Neural cell (in vitro differentiated cells): ENCODE measurements around the gene TUBB1. TPM values are rescaled to one million over a fixed set of nuclear protein-coding genes. Genes with fewer than 3 reads are reported as not detected.

Experiments
- H2AFZ ChIP-seq: fragments of 200-600, 300-800 bp; sonication (generic), shearing (Covaris generic); 2 replicates; pipeline ENCODE4 v1.6.0; 2014; ENCODE audit warnings: low read depth, mild to moderate bottlenecking, antibody characterized with exemption, low read length, moderate library complexity
- H3F3A ChIP-seq: fragments of 200-600 bp; shearing (Covaris generic); 2 replicates; pipeline ENCODE4 v1.6.1; 2016; ENCODE audit warnings: mild to moderate bottlenecking, moderate library complexity, mixed read lengths, antibody characterized with exemption, low read length; ENCODE audit not compliant: insufficient read depth, poor library complexity, severe bottlenecking
- H3K27ac ChIP-seq: fragments of 200-600, 300-800 bp; sonication (generic), shearing (Covaris generic); 2 replicates; pipeline ENCODE4 v1.5.1; 2014; ENCODE audit warnings: mild to moderate bottlenecking, low read length, moderate library complexity
- H3K27me3 ChIP-seq: fragments of 300-800, 200-600 bp; sonication (generic), shearing (Covaris generic); 2 replicates; pipeline ENCODE4 v1.6.0; 2014; ENCODE audit warnings: mild to moderate bottlenecking, low read depth, low read length, moderate library complexity; ENCODE audit not compliant: insufficient read depth
- H3K36me3 ChIP-seq: fragments of 300-800, 200-600 bp; sonication (generic), shearing (Covaris generic); 2 replicates; pipeline ENCODE4 v1.5.1; 2014; ENCODE audit warnings: mild to moderate bottlenecking, antibody characterized with exemption, low read length, moderate library complexity; ENCODE audit not compliant: insufficient read depth
- H3K4me2 ChIP-seq: fragments of 300-800, 200-600 bp; sonication (generic), shearing (Covaris generic); 2 replicates; pipeline ENCODE4 v1.6.0; 2014; ENCODE audit warnings: mild to moderate bottlenecking, low read length
- H3K4me3 ChIP-seq: fragments of 300-800, 200-600 bp; sonication (generic), shearing (Covaris generic); 2 replicates; pipeline ENCODE4 v1.5.1; 2014; ENCODE audit warnings: mild to moderate bottlenecking, low read length, moderate library complexity
- H3K79me2 ChIP-seq: fragments of 200-600 bp; shearing (Covaris generic); replicated peaks from 2 replicates; pipeline ENCODE4 v1.6.0; 2014; ENCODE audit warnings: mild to moderate bottlenecking, low read length, moderate library complexity; ENCODE audit not compliant: insufficient read depth
- H3K9ac ChIP-seq: fragments of 300-800, 200-600 bp; sonication (generic), shearing (Covaris generic); 2 replicates; pipeline ENCODE4 v1.6.1; 2016; ENCODE audit warnings: mild to moderate bottlenecking, low read length, mixed read lengths
- H3K9me2 ChIP-seq: fragments of 200-600 bp; shearing (Covaris generic); 2 replicates; pipeline ENCODE4 v1.6.1; 2016; ENCODE audit warnings: mild to moderate bottlenecking, low read length, mixed read lengths; ENCODE audit not compliant: insufficient read depth
- H3K9me3 ChIP-seq: fragments of 200-600, 300-800 bp; sonication (generic), shearing (Covaris generic); 2 replicates; pipeline ENCODE4 v1.6.1; 2016; ENCODE audit warnings: mild to moderate bottlenecking, mixed run types, low read length, moderate library complexity, mixed read lengths
- H4K20me1 ChIP-seq: fragments of 200-600 bp; shearing (Covaris generic); 2 replicates; pipeline ENCODE4 v1.6.1; 2016; ENCODE audit warnings: mild to moderate bottlenecking, mixed run types; ENCODE audit not compliant: insufficient read depth
- EP300 ChIP-seq: fragments of 450-650 bp; conservative IDR thresholded peaks from 2 replicates; pipeline ENCODE4 v1.6.1; 2014; ENCODE audit warnings: antibody characterized with exemption, mild to moderate bottlenecking, moderate library complexity; ENCODE audit not compliant: poor library complexity, severe bottlenecking
- EZH2 ChIP-seq: fragments of 200-600, 300-800 bp; shearing (Covaris generic), sonication (generic); IDR thresholded peaks from 2 replicates; pipeline ENCODE4 v1.6.1; 2014; ENCODE audit warnings: antibody characterized with exemption, low read length, borderline replicate concordance, mild to moderate bottlenecking; ENCODE audit not compliant: insufficient read depth, poor library complexity, severe bottlenecking
- MXI1 ChIP-seq: fragments of 450-650 bp; conservative IDR thresholded peaks from 2 replicates; pipeline ENCODE4 v1.6.1; 2014; ENCODE audit warnings: antibody characterized with exemption, mild to moderate bottlenecking; ENCODE audit not compliant: poor library complexity, severe bottlenecking
- POLR2AphosphoS5 ChIP-seq: IDR thresholded peaks from 2 replicates; pipeline ENCODE4 v1.6.1; 2012
- RAD21 ChIP-seq: fragments of 450-650 bp; conservative IDR thresholded peaks from 2 replicates; pipeline ENCODE4 v1.6.1; 2014; ENCODE audit warnings: antibody characterized with exemption, mild to moderate bottlenecking, moderate library complexity
- SMC3 ChIP-seq: fragments of 450-650 bp; conservative IDR thresholded peaks from 2 replicates; pipeline ENCODE4 v1.6.1; 2014; ENCODE audit warnings: antibody characterized with exemption, mild to moderate bottlenecking, moderate library complexity; ENCODE audit not compliant: poor library complexity
- TAF1 ChIP-seq: IDR thresholded peaks from 2 replicates; pipeline ENCODE4 v1.6.1; 2012; ENCODE audit warnings: low read depth
- polyA plus RNA-seq: library from polyadenylated mRNA; depleted of rRNA; stranded (reverse); fragments of >200 nt; gene quantifications from 2 replicates; pipeline ENCODE4 v1.2.3, GENCODE V29; 2014
- TF ChIP-seq, protein P1 (sequence below): IDR thresholded peaks from 2 replicates; pipeline ENCODE4 v1.6.1; 2012; ENCODE audit warnings: borderline replicate concordance
- TF ChIP-seq, protein P2 (sequence below): fragments of 450-650 bp; IDR thresholded peaks from 2 replicates; pipeline ENCODE4 v1.5.1; 2014; ENCODE audit warnings: antibody characterized with exemption, mild to moderate bottlenecking, moderate library complexity; ENCODE audit not compliant: poor library complexity, severe bottlenecking

The TUBB1 gene
- polyA plus RNA-seq, 1 donor from 2014 or later: not detected

DNA sequence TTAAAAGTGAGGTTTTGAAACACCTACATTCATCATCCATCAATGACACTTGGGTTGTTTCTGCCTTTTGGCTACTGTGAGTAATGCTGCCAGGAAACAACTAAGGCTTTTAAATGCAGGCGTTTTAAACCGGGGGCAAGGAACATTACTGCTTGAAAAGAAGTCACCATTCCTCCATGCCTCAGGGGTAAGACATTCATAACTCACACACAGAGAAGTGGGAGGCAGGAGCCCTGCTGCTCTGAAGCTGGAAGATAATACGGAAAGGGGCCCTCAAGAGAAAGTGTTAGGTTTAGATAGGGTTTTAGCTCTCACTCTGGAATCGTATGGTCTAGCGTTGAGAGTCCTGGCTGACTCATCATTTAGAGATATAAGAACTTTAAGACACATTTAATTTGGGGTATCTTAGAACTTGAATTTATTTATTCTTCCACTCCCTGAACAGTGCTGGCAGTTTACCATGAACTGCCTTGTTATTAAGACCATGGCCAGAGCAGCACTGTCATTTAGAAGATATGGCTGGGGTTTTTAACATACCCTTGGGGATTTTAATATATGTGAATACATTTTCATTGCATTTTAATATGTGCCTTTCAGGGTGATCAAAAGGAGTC lies 1.8 kb downstream of the TUBB1 start:
- H3K27ac ChIP-seq: no peak overlapping the region
- no peaks in the 10 kb centered on the region for H3K27me3 ChIP-seq
- H3K9me3 ChIP-seq: no peaks in the 10 kb centered on the region
- no peaks in the 10 kb centered on the region for H3K9me2 ChIP-seq
- H3K4me2 ChIP-seq: no peak overlapping the region
- no peak overlapping the region for H3K4me3 ChIP-seq
- H3K79me2 ChIP-seq: no peaks in the 10 kb centered on the region
- peaks cover 7% of the 10 kb centered on the region for H3K36me3 ChIP-seq
- TF ChIP-seq, protein P1, sequence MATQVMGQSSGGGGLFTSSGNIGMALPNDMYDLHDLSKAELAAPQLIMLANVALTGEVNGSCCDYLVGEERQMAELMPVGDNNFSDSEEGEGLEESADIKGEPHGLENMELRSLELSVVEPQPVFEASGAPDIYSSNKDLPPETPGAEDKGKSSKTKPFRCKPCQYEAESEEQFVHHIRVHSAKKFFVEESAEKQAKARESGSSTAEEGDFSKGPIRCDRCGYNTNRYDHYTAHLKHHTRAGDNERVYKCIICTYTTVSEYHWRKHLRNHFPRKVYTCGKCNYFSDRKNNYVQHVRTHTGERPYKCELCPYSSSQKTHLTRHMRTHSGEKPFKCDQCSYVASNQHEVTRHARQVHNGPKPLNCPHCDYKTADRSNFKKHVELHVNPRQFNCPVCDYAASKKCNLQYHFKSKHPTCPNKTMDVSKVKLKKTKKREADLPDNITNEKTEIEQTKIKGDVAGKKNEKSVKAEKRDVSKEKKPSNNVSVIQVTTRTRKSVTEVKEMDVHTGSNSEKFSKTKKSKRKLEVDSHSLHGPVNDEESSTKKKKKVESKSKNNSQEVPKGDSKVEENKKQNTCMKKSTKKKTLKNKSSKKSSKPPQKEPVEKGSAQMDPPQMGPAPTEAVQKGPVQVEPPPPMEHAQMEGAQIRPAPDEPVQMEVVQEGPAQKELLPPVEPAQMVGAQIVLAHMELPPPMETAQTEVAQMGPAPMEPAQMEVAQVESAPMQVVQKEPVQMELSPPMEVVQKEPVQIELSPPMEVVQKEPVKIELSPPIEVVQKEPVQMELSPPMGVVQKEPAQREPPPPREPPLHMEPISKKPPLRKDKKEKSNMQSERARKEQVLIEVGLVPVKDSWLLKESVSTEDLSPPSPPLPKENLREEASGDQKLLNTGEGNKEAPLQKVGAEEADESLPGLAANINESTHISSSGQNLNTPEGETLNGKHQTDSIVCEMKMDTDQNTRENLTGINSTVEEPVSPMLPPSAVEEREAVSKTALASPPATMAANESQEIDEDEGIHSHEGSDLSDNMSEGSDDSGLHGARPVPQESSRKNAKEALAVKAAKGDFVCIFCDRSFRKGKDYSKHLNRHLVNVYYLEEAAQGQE: no peak
- TF ChIP-seq SMC3 (no peak), EP300 (no peak), EZH2 (no peak), MXI1 (no peak), RAD21 (no peak), POLR2AphosphoS5 (no peak), TAF1 (no peak)
- TF ChIP-seq, protein P2, sequence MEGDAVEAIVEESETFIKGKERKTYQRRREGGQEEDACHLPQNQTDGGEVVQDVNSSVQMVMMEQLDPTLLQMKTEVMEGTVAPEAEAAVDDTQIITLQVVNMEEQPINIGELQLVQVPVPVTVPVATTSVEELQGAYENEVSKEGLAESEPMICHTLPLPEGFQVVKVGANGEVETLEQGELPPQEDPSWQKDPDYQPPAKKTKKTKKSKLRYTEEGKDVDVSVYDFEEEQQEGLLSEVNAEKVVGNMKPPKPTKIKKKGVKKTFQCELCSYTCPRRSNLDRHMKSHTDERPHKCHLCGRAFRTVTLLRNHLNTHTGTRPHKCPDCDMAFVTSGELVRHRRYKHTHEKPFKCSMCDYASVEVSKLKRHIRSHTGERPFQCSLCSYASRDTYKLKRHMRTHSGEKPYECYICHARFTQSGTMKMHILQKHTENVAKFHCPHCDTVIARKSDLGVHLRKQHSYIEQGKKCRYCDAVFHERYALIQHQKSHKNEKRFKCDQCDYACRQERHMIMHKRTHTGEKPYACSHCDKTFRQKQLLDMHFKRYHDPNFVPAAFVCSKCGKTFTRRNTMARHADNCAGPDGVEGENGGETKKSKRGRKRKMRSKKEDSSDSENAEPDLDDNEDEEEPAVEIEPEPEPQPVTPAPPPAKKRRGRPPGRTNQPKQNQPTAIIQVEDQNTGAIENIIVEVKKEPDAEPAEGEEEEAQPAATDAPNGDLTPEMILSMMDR: no peak
- H3F3A ChIP-seq: no peaks in the 10 kb centered on the region
- H3K9ac ChIP-seq: no peak overlapping the region
- no peaks in the 10 kb centered on the region for H4K20me1 ChIP-seq
- no peak overlapping the region for H2AFZ ChIP-seq

DNA sequence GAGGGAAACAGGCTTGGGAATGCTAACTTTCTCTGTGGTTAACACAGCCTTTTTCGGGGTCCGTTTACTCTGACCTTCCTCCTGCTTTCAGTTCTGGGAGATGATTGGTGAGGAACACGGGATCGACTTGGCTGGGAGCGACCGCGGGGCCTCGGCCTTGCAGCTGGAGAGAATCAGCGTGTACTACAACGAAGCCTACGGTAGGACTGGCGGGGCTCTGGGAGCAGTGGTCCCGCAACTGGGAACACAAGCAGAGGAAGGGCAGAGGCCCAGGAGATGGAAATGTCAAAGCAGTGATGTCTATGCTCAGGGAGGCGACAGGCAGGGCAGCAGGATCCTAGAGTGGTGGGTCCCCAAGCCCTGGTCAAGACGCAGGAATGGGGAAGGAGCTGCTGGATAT lies 3.5 kb downstream of the TUBB1 start:
- no peaks in the 10 kb centered on the region for H3K9me2 ChIP-seq
- no peak overlapping the region for H3K4me2 ChIP-seq
- TF ChIP-seq EP300 (no peak), POLR2AphosphoS5 (no peak), SMC3 (no peak), TAF1 (no peak), RAD21 (no peak), MXI1 (no peak), EZH2 (no peak)
- TF ChIP-seq, protein P2: no peak
- TF ChIP-seq, protein P1: no peak
- H3K9me3 ChIP-seq: no peaks in the 10 kb centered on the region
- no peaks in the 10 kb centered on the region for H4K20me1 ChIP-seq
- H3K4me3 ChIP-seq: no peak overlapping the region
- no peaks in the 10 kb centered on the region for H3F3A ChIP-seq
- H3K79me2 ChIP-seq: peaks cover 12% of the 10 kb centered on the region
- no peak overlapping the region for H3K27ac ChIP-seq
- H3K36me3 ChIP-seq: peaks cover 7% of the 10 kb centered on the region
- no peaks in the 10 kb centered on the region for H3K27me3 ChIP-seq
- no peak overlapping the region for H3K9ac ChIP-seq
- H2AFZ ChIP-seq: no peak overlapping the region
